SK-N-SH (cell line): ENCODE data around the gene TGFBRAP1. TPM values are rescaled to one million over a fixed set of nuclear protein-coding genes. Genes with fewer than 3 reads are reported as not detected.

ENCODE experiments used
- CTCF ChIA-PET: fragments of 300-600, 350-600 bp; formaldehyde crosslinking; extraction: SDS; loops from one replicate; lab custom pipeline; 2021; lab: Yijun Ruan, JAX
- POLR2A ChIA-PET: fragments of 350-600 bp; sonication (Branson Sonifier 250); formaldehyde crosslinking; extraction: SDS; loops from one replicate; lab custom pipeline; 2020; ENCODE audit warnings: antibody characterized with exemption, inconsistent platforms; lab: Yijun Ruan, JAX
- DNase-seq: peaks from one replicate; pipeline ENCODE4 v3.0.0; 2012
- H2AFZ ChIP-seq: fragments of 200-600 bp; sonication (generic); 2 replicates; pipeline ENCODE4 v1.8.1; 2016; ENCODE audit warnings: antibody characterized with exemption, mild to moderate bottlenecking, low read depth
- H3F3A ChIP-seq: fragments of 200-600 bp; sonication (generic); replicated peaks from 2 replicates; pipeline ENCODE3; 2016; ENCODE audit warnings: antibody characterized with exemption, mild to moderate bottlenecking; ENCODE audit not compliant: insufficient read depth
- H3K27ac ChIP-seq, 2 experiments: fragments of 200-500 bp in 1 of 2; fragments of 200-600 bp in 1 of 2; sonication (Bioruptor generic) in 1 of 2; sonication (generic), shearing (Covaris generic) in 1 of 2; 2 replicates each; pipeline versions ENCODE4 v1.5.1 to v1.6.1; 2014 to 2016; ENCODE audit warnings: low read depth in 2 of 2, inconsistent platforms in 1 of 2, low read length in 1 of 2, mild to moderate bottlenecking in 1 of 2, mixed read lengths in 1 of 2
- H3K27me3 ChIP-seq: fragments of 200-600 bp; sonication (generic), shearing (Covaris generic); 2 replicates; pipeline ENCODE4 v1.6.1; 2016; ENCODE audit warnings: mixed run types; ENCODE audit not compliant: insufficient read depth
- H3K36me3 ChIP-seq, 2 experiments: fragments of 200-500 bp in 1 of 2; fragments of 200-600 bp in 1 of 2; sonication (Bioruptor generic) in 1 of 2; sonication (generic) in 1 of 2; replicated peaks in 1 of 2; 2 replicates each; pipeline versions ENCODE3 to v1.5.1; 2014 to 2016; ENCODE audit warnings: low read length in 1 of 2, mild to moderate bottlenecking in 1 of 2; ENCODE audit not compliant: insufficient read depth in 2 of 2, control insufficient read depth in 1 of 2
- H3K4me1 ChIP-seq, 2 experiments: fragments of 200-500 bp in 1 of 2; fragments of 200-600 bp in 1 of 2; sonication (Bioruptor generic) in 1 of 2; sonication (generic), shearing (Covaris generic) in 1 of 2; 2 replicates each; pipeline versions ENCODE4 v1.5.1 to v1.6.1; 2014 to 2016; ENCODE audit warnings: low read depth in 1 of 2, low read length in 1 of 2, mixed run types in 1 of 2; ENCODE audit not compliant: insufficient read depth in 2 of 2, control insufficient read depth in 1 of 2
- H3K4me2 ChIP-seq: fragments of 200-600 bp; sonication (generic), shearing (Covaris generic); 2 replicates; pipeline ENCODE4 v1.6.1; 2017; ENCODE audit warnings: mixed run types
- H3K4me3 ChIP-seq, 2 experiments: fragments of 200-500 bp in 1 of 2; fragments of 200-600 bp in 1 of 2; sonication (Bioruptor generic) in 1 of 2; sonication (generic), shearing (Covaris generic) in 1 of 2; 2 replicates each; pipeline versions ENCODE4 v1.5.1 to v1.8.1; 2014 to 2016; ENCODE audit warnings: low read depth in 2 of 2, inconsistent platforms in 1 of 2, low read length in 1 of 2, mild to moderate bottlenecking in 1 of 2, mixed read lengths in 1 of 2, moderate library complexity in 1 of 2
- H3K79me2 ChIP-seq: fragments of 200-600 bp; sonication (generic); 2 replicates; pipeline ENCODE4 v1.8.1; 2017; ENCODE audit warnings: mild to moderate bottlenecking; ENCODE audit not compliant: insufficient read depth
- H3K9ac ChIP-seq: fragments of 200-600 bp; sonication (generic); 2 replicates; pipeline ENCODE4 v1.6.1; 2017; ENCODE audit warnings: mixed run types
- H3K9me2 ChIP-seq: fragments of 200-600 bp; sonication (generic); 2 replicates; pipeline ENCODE4 v1.6.1; 2017; ENCODE audit warnings: mixed run types
- H3K9me3 ChIP-seq: fragments of 200-600 bp; sonication (generic); 2 replicates; pipeline ENCODE4 v1.6.1; 2017; ENCODE audit warnings: mixed run types, mild to moderate bottlenecking, moderate library complexity
- H4K20me1 ChIP-seq: fragments of 200-600 bp; sonication (generic); 2 replicates; pipeline ENCODE4 v1.6.1; 2017; ENCODE audit warnings: mild to moderate bottlenecking, mixed run types; ENCODE audit not compliant: insufficient read depth
- CHD2 ChIP-seq: fragments of 150-350 bp; IDR thresholded peaks from 2 replicates; pipeline ENCODE4 v1.6.1; 2018; ENCODE audit warnings: low read length; ENCODE audit not compliant: partially characterized antibody
- ELF1 ChIP-seq: IDR thresholded peaks from 2 replicates; pipeline ENCODE4 v1.4.0; 2012
- EP300 ChIP-seq, 2 experiments: IDR thresholded peaks; 2 replicates each; pipeline versions ENCODE4 v1.4.0 to v1.6.1; 2012; ENCODE audit warnings: borderline replicate concordance in 1 of 2, low read depth in 1 of 2, low read length in 1 of 2
- EZH2phosphoT487 ChIP-seq: fragments of 200-600 bp; sonication (generic); IDR thresholded peaks from 2 replicates; pipeline ENCODE4 v1.6.1; 2017; ENCODE audit warnings: low read depth, mixed run types, mild to moderate bottlenecking, antibody characterized with exemption, moderate library complexity, borderline replicate concordance
- FOSL2 ChIP-seq: IDR thresholded peaks from 2 replicates; pipeline ENCODE4 v1.4.0; 2012; ENCODE audit warnings: low read depth, mild to moderate bottlenecking, moderate library complexity, borderline replicate concordance
- FOXM1 ChIP-seq: IDR thresholded peaks from 2 replicates; pipeline ENCODE4 v1.4.0; 2012; ENCODE audit warnings: low read depth, mild to moderate bottlenecking
- JUND ChIP-seq: IDR thresholded peaks from 2 replicates; pipeline ENCODE4 v1.4.0; 2012
- MEF2A ChIP-seq: IDR thresholded peaks from 2 replicates; pipeline ENCODE4 v1.4.0; 2012; ENCODE audit warnings: low read depth, borderline replicate concordance
- MXI1 ChIP-seq: IDR thresholded peaks from 2 replicates; pipeline ENCODE4 v1.6.1; 2012; ENCODE audit warnings: mild to moderate bottlenecking, low read depth, low read length, improper control_type of control experiment
- NRF1 ChIP-seq: IDR thresholded peaks from 2 replicates; pipeline ENCODE4 v1.6.1; 2012; ENCODE audit warnings: low read depth, mild to moderate bottlenecking, low read length
- PBX3 ChIP-seq: IDR thresholded peaks from 2 replicates; pipeline ENCODE4; 2012
- POLR2AphosphoS5 ChIP-seq: IDR thresholded peaks from 2 replicates; pipeline ENCODE4 v1.6.1; 2012; ENCODE audit warnings: low read depth, low read length
- RAD21 ChIP-seq: IDR thresholded peaks from 2 replicates; pipeline ENCODE4 v1.6.1; 2012; ENCODE audit warnings: mild to moderate bottlenecking, low read length
- RCOR1 ChIP-seq: fragments of 150-350 bp; IDR thresholded peaks from 2 replicates; pipeline ENCODE4 v1.6.1; 2017; ENCODE audit warnings: antibody characterized with exemption, low read length
- RXRA ChIP-seq: IDR thresholded peaks from 2 replicates; pipeline ENCODE4 v1.4.0; 2012; ENCODE audit warnings: low read depth, mild to moderate bottlenecking, borderline replicate concordance
- SIN3A ChIP-seq: IDR thresholded peaks from 2 replicates; pipeline ENCODE4 v1.6.1; 2012; ENCODE audit warnings: low read depth, mild to moderate bottlenecking, low read length, moderate library complexity, borderline replicate concordance
- SMC3 ChIP-seq: IDR thresholded peaks from 2 replicates; pipeline ENCODE4 v1.6.1; 2012; ENCODE audit warnings: low read depth, low read length, improper control_type of control experiment
- TAF1 ChIP-seq: IDR thresholded peaks from 2 replicates; pipeline ENCODE4 v1.6.1; 2012; ENCODE audit warnings: low read depth, mild to moderate bottlenecking, low read length, moderate library complexity, borderline replicate concordance
- TEAD4 ChIP-seq: IDR thresholded peaks from 2 replicates; pipeline ENCODE4 v1.4.0; 2012; ENCODE audit warnings: mild to moderate bottlenecking, borderline replicate concordance; ENCODE audit not compliant: insufficient read depth
- YY1 ChIP-seq: IDR thresholded peaks from 2 replicates; pipeline ENCODE4 v1.4.0; 2012; ENCODE audit warnings: low read depth, mild to moderate bottlenecking
- WGBS: methylation state at CpG from one replicate; pipeline ENCODE4 v1.1.6; 2017; ENCODE audit warnings: low lambda C conversion rate; 5-methylcytosine and 5-hydroxymethylcytosine counted together
- polyA plus RNA-seq, 3 experiments: library from polyadenylated mRNA; depleted of rRNA; stranded (reverse); fragments of >200 nt; gene quantifications; 2 replicates each; pipeline ENCODE4 v1.2.3, GENCODE V29; 2012

TGFBRAP1 gene
- polyA plus RNA-seq, 1 of the 3 experiments (the other 2 are of a cell fraction): 5.7 TPM

- TF ChIP-seq TEAD4 (no peak), SIN3A (no peak), EZH2phosphoT487 (no peak), YY1 (no peak), JUND (no peak), SMC3 (peak; percentile 99), RCOR1 (0 out of 2 replicates have a peak, but pooled peaks have one; percentile 10), FOSL2 (no peak), RAD21 (peak; percentile 98), CHD2 (peak; percentile 39), TAF1 (no peak), RXRA (no peak), POLR2AphosphoS5 (no peak), FOXM1 (no peak), PBX3 (no peak), ELF1 (no peak)
Observed at GRCh38 chr2:105369777-105370690, 40.5 kb upstream of the TGFBRAP1 start (continued).

GRCh38 chr2:105368759-105369408 lies 39.3 kb upstream of the TGFBRAP1 start:
- Histone ChIP-seq H3K4me1 (peaks cover 0 to 4% of the 10 kb centered on the region in 2 experiments; a peak in 1 of 4 replicates), H3K27ac (no peak overlapping the region), H3K27me3 (no peaks in the 10 kb centered on the region), H3K9ac (no peak overlapping the region), H3K79me2 (peaks cover 25% of the 10 kb centered on the region; the same call in 1 of the 2 replicates), H3K9me2 (no peaks in the 10 kb centered on the region), H3F3A (peaks cover 8% of the 10 kb centered on the region), H3K4me2 (no peak overlapping the region), H4K20me1 (no peaks in the 10 kb centered on the region), H3K36me3 (peaks cover 0 to 48% of the 10 kb centered on the region in 2 experiments), H2AFZ (no peak overlapping the region), H3K4me3 (no peak overlapping the region), H3K9me3 (no peaks in the 10 kb centered on the region)
- ChIA-PET POLR2A (interaction anchor here (0.5 kb wide), 1 partner anchor 102 kb away, joined by 3 read pairs; no protein-coding TSS in a partner anchor), CTCF (interaction anchor here (0.6 to 8.6 kb wide), 24 partner anchors 9 to 1174 kb away, joined by 3 to 129 read pairs (median 4); partner anchors contain the start of gene FHL2)
- TF ChIP-seq CHD2 (no peak), MXI1 (no peak), POLR2AphosphoS5 (no peak), NRF1 (no peak), MEF2A (no peak), EP300 (IDR thresholded peaks at IDR 0.05; ENCODE audit: borderline replicate concordance in 1 of 2, low read depth in 1 of 2, low read length in 1 of 2) (no peak)
- no peak for DNase-seq
- 82% methylated on average over 7 of the region's 8 CpGs for WGBS
